HG02970 (cell line): ENCODE results near the gene SOX5.
A peak's percentile ranks its signal among the peaks of the same experiment; 100 is the strongest.

Experiments used
- ATAC-seq: cut with Tn5 transposase; IDR thresholded peaks from one replicate; pipeline ENCODE4 v1.9.1; 2021; ENCODE audit warnings: mild to moderate bottlenecking, moderate library complexity, moderate number of reproducible peaks; ENCODE audit not compliant: unreplicated experiment, low FRiP score

The SOX5 gene

DNA sequence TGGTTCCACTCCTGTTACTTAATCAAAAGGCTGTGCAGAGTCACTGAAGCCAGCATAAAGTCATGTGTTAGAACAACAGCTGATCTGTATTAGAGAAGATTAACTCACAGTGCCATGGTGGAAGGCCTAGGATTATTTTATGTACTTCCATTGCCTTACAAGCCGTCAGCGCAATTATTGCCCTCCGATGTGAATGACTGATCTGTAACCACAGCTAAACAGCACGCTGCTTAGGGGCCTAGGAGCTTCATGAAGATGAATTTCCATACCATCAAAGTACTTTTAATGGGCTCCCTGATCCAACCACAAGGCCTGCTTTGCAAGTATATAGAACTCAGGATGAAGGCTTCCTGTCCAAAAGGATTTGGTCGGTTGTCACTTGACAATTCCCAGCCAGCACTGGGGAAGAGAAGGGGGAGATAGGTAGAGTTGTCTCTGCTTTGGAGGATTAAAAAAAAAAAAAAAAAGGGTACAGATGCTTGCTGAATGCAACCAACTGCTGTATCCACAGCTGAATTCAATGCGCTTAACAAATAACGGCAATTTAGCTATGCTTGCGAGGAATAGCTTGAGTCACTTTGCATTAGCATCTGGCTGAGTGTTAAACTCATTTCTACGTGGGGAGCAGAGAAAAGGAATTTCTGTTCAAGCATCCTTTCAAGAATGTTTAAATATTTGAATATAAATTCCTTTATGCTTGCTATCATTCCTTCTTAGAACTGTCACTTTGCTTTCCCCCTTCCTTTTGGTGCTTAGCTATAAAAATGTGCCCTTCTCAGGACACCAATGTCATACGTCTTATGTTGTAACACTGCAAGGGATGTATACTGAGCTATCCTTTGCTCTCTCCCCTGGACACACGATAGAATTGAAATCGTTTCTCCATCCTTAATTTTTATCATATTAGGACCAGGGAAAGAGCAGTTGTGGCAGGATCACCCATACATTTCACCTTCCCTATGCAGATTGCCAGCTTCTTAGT lies 387.8 kb downstream of the SOX5 start:
- no peak for ATAC-seq

DNA sequence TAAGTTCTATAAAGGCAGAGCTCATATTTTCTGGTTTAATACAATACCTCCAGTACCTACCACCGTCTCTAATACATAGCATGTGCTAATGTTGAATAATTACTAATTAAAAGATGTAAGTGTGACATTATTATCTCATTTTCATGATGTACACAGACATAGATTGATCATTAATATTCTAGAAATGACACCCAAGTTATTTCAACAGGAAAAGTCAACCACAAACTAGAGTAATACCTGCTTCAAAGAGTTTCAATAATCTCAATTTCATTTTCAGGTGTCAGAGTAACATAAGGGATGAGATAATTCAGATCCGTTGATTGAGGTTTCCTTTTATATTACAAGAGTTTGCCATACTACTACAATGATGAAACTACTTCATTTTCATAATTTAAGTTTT lies 388.9 kb downstream of the SOX5 start:
- ATAC-seq = peak; percentile 96

GRCh38 chr12:23559268-23559753 lies 390.2 kb downstream of the SOX5 start:
- ATAC-seq = no peak

DNA sequence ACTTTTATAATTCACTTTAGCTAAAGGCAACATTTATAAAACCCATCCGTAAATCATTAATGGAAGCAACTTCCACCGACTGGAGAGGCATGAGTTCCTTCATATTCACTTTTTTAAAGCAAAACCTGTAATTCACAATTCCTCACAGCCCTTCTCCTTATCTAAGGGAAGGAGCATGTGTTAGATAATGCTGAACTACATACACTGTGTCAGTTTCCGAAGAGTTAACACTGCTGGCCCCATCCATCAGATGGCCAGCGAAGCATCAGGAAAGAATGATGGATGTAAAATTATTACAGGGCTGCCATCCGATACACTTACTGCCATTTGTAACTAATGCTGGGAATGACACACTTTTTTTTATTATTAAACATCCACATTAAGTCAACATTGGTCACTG lies 392.8 kb downstream of the SOX5 start:
- no peak for ATAC-seq

DNA sequence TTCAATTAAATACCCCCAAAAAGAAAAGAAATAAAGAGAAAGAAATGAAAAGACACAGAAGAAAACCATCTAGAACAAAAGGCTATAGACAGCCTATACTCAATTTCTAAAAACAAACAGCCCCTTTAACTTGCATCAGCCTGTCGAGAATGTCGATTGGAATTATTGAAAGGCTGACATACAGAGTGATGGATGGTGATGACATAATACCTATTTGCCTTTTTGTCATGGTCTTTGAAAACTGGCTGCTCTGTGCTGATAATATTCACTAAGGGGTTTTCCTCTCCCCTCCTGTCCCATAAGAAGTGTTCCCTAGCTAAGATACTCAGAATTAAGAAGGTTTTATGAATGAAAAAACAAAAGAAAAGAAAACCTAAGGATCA lies 393.7 kb downstream of the SOX5 start:
- no peak for ATAC-seq

DNA sequence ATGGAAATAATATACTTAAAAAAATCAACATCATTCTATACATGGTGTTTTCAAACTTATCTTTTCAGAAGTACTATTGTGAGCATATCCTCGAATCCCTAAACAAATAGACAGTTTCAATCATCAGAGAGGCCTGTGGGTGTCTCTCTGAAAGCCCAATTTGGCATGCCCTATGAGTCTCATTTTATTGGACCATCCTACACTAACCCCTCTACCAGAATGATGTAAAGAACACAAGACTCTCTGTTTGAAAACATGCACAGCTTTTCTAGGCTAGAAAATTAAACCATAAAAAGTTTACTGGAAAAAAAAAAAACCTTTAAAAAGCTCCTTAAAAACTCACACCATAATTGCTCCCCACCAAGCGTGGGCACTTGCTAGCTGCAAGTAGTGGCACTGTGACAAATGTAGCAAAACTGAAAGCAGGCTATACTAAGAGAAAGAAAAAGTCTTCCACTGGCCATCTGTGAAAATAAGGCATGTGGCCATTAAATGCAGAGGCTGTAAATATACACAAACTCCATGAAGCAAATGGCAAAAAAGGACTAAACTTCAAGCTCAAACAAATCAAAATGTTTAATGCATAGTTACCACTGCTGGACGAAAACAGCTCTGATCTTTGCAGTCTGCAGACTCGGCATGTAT lies 394.2 kb downstream of the SOX5 start:
- ATAC-seq = no peak

DNA sequence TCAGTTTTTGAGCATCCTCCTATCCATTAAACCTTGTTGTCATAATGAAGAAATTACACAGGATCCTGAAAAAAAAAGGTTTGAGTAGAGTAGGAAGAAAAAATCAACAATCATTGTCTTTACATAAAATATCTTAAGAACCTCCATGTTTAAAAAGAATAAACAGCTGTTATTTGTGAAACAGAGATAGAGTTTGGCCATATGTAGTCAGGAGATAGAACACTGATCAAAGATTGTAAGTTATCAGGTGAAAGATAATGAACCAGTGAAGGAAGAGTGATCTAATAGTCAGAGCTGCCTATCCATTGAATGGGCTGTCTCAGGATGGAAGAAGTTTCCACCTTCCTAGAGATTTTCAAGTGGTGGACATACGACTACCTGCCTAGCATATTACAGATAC lies 397.1 kb downstream of the SOX5 start:
- ATAC-seq = no peak

GRCh38 chr12:23550753-23551152 lies 398.7 kb downstream of the SOX5 start:
- no peak for ATAC-seq

DNA sequence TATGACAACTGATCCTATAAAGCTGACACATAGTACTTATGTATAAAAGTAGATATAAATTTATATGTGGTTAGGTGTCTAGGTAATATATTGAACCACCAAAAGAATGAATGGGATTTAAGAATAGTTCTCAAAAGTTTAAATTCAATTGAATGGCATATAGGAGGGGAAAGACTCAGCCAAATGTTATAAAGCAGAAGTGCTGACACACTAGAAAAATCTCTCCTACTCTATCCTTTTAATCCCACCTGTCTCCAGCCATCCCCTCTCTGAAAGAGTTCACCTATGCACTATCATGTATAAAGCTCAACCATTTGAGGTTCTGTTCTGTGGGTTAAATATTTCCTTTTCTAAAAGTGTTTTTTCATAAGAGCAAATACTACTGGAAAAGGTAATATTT lies 400.7 kb downstream of the SOX5 start:
- no peak for ATAC-seq

DNA sequence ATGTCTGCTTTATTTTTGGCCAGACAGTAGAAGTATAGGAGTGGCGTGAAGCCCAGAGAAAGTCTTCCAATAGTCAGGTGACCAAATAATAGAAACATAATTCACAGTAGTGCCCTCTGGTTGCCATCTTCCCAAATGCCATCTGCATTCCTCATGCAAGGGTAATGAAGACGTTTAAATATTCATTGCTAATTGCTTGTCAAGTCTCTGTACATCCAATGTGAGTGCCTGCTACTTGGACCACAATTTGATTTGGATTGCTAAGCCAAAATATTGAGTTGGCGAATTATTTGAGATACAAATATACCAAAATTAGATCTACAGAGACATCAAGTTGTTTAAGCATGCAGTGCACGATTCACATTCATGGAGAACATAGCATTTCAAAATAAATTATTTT lies 402.7 kb downstream of the SOX5 start:
- no peak for ATAC-seq

DNA sequence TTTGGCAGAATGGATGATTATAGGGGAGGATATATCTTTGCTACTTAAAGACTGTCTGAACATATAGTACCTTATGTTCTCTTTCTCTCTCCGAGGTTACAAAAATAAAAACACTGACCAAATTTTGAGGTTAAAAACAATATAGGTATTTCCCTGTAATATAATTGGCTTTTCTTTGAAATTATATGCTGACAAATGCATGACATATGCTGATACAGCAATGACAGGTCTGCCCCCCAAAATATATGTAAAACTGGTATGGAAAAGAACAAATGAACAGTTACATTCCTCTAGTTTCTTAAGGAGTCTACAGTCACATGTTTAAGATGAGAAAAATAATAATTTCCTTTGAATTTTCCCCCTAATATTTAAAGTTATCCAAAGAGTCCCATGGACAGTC lies 405.7 kb downstream of the SOX5 start:
- ATAC-seq = no peak

- no peak for ATAC-seq
Measured at GRCh38 chr12:23542187-23542586, 407.3 kb downstream of the SOX5 start.

DNA sequence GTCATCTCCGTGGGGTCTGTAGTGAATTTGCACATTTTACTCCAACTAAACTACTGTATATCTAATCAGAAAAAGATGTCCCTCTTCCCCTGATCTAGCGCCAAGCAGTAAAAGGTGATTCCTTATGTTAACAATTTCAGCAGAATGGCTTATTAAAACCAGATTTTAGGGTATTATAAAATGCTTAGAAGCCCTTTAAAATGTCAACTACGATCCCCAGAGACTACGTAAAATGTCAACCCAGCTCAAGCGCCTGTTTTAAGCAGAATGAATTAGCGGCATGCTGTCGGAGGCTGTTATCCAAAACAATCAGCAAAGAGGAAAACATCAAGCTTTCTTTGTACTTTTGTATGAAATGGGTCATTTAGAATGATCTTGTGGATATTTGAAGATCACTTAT lies 408.9 kb downstream of the SOX5 start:
- no peak for ATAC-seq

DNA sequence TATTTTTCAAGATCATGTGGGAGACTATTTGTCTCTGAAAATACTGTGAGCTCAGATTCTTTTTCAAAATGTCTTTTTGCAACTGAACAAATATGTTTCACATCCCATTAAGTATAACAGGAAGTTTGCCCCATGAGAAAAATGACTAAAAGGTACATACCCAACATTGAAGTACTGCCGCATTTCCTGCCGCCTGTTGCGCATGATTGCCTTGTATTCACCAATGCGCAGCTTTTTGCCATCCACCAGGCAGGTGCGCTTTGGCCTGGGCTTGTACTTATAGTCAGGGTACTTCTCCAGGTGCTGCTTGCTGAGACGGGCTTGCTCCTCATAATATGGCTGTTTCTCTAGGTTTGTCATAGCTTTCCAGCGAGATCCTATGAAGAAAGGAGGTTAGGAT lies 413.2 kb downstream of the SOX5 start:
- peak; percentile 94 for ATAC-seq

DNA sequence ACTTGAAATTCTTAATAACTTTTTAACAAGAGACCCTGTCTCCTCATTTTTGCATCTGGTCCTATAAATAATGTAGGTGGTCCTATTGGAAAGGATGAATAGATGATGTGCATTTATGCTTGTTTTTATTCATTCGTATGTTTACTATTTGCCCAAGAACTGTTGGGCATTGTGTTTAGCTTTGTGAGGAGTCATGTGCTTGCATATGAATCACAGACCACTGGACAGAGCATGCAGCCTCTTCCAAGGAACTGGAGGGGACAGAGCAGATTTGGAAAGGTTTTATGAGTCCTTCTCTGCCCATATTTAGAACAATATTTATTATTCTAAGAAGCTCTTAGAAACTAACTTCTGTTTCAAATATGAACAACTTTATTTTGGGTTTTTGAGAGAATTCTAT lies 414.0 kb downstream of the SOX5 start:
- no peak for ATAC-seq

GRCh38 chr12:23534196-23534595 lies 415.3 kb downstream of the SOX5 start:
- ATAC-seq = no peak

- ATAC-seq = no peak
Measured at GRCh38 chr12:23533699-23534098, 415.8 kb downstream of the SOX5 start.

GRCh38 chr12:23533265-23533664 lies 416.2 kb downstream of the SOX5 start:
- no peak for ATAC-seq

DNA sequence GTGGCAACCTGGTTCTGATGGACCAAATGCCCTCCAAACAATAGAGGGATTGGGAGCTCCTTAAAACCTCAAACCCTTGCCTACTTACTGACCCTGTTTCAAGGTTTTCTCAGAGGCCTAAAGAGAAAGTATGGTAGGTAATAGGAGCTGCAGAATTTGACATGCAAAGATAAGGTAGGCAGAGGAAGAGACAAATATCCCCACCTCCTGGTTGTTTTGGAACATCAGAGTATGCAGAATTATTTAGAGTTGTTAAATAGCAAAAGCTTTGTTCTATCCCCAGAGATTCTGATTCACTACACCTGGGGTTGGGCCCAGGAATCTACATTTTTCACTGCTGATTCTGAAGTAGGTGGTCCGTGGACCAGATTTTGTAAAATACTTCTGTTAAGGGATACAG lies 421.2 kb downstream of the SOX5 start:
- no peak for ATAC-seq

DNA sequence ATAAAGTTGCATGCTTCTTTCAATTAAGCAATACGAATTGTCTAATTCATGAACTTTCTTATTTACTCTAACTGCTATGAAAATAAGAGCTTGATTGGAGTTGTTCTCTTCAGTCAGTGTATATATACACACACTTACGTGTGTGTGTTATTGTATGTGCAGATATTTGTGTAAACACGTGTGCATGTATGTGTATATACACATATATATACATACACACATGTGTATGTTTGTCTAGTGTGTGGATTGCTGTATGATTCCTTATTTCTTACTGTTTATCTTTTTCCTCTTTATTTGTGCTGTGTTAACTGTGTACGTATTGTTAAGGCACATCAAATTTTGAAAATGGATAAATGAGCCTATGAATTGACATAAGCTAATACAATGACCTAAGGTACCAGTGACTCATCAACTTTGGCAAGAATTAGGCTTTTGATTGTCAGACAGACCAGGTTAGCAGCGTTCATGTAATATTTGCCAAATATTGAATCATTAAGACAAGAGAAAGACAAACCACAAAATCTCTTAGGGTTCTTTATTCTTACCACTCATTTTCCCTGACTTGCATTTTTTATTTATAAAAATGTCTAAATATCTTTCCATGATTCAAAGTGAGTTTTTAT lies 423.9 kb downstream of the SOX5 start:
- no peak for ATAC-seq

DNA sequence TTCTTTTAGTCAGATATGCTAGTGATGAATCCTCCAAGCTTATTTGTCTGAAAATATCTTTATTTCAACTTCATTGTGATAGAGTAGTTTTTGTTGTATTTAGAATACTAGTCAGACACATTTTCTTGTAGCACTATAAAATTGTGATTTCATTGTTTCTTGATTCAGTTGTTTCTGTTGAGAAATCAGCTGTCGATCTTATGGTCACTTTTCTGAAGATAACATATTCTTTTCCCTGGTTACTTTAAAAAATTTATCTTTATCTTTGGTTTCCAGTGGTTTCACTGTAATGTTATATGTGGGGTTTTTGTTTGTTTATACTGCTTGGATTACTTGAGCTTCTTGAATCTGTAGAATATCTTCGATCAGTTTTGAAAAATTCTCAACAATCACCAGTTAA lies 426.1 kb downstream of the SOX5 start:
- ATAC-seq = no peak
